Endodermal cell (in vitro differentiated cells): Measurements from ENCODE around the gene PCMTD2. TPM values are rescaled to one million over a fixed set of nuclear protein-coding genes. Genes with fewer than 3 reads are reported as not detected.

Experiments
- DNase-seq: peaks from one replicate; pipeline ENCODE4 v3.0.0-alpha.2; 2017
- H3K27ac ChIP-seq: 2 replicates; pipeline ENCODE4 v1.5.1; 2013; ENCODE audit warnings: mild to moderate bottlenecking, low read depth, low read length, moderate library complexity
- H3K27me3 ChIP-seq: 2 replicates; pipeline ENCODE4 v1.6.1; 2013; ENCODE audit warnings: mild to moderate bottlenecking, low read length, moderate library complexity; ENCODE audit not compliant: insufficient read depth, control insufficient read depth, poor library complexity, severe bottlenecking
- H3K36me3 ChIP-seq: 2 replicates; pipeline ENCODE4 v1.7.0; 2013; ENCODE audit warnings: mild to moderate bottlenecking, low read length, moderate library complexity; ENCODE audit not compliant: control insufficient read depth, insufficient read depth
- H3K4me1 ChIP-seq: one replicate; pipeline ENCODE4 v1.7.0; 2013; ENCODE audit warnings: low read length; ENCODE audit not compliant: control insufficient read depth, insufficient read depth
- H3K4me3 ChIP-seq: 2 replicates; pipeline ENCODE4 v1.5.1; 2013; ENCODE audit warnings: mild to moderate bottlenecking, low read length, moderate library complexity
- H3K9ac ChIP-seq: 2 replicates; pipeline ENCODE4 v1.6.1; 2013; ENCODE audit warnings: mild to moderate bottlenecking, low read length, moderate library complexity; ENCODE audit not compliant: poor library complexity, severe bottlenecking; ENCODE audit errors: extremely low read depth
- H3K9me3 ChIP-seq: 2 replicates; pipeline ENCODE4 v1.6.1; 2013; ENCODE audit warnings: mild to moderate bottlenecking, low read length, moderate library complexity; ENCODE audit not compliant: control insufficient read depth
- H3K27ac Mint-ChIP-seq: 2 replicates; pipeline ENCODE4 v1.8.0; 2020; ENCODE audit warnings: mixed read lengths
- H3K27me3 Mint-ChIP-seq: 2 replicates; pipeline ENCODE4 v1.8.0; 2021; ENCODE audit warnings: mild to moderate bottlenecking, mixed read lengths; ENCODE audit not compliant: insufficient read depth
- H3K36me3 Mint-ChIP-seq: 2 replicates; pipeline ENCODE4 v1.8.0; 2020; ENCODE audit warnings: low read depth, mixed read lengths
- H3K4me1 Mint-ChIP-seq: 2 replicates; pipeline ENCODE4 v1.8.0; 2020; ENCODE audit warnings: mixed read lengths
- H3K4me3 Mint-ChIP-seq: 2 replicates; pipeline ENCODE4 v1.8.0; 2020; ENCODE audit warnings: mild to moderate bottlenecking, moderate library complexity, mixed read lengths
- H3K9me3 Mint-ChIP-seq: 2 replicates; pipeline ENCODE4 v1.8.0; 2020; ENCODE audit warnings: mild to moderate bottlenecking, mixed read lengths
- CTCF ChIP-seq: fragments of 200-600 bp; sonication (generic); conservative IDR thresholded peaks from 2 replicates; pipeline ENCODE4 v1.5.0; 2021; ENCODE audit warnings: antibody characterized with exemption, mild to moderate bottlenecking
- WGBS, 2 experiments: methylation state at CpG; one replicate each; pipeline versions ENCODE4 v1.1.5 to v1.1.7; 2013; ENCODE audit warnings: missing lambda C conversion rate in 2 of 2, mixed read lengths in 1 of 2; ENCODE audit not compliant: insufficient coverage in 1 of 2, insufficient read length in 1 of 2; 5-methylcytosine and 5-hydroxymethylcytosine counted together
- total RNA-seq, 2 donors: library from RNA; stranded (reverse); fragmentation: NEBNext Ultra II Directional in 1 of 2; extraction: Animal tissue kit (Norgen Biotek cat#: 25700) in 1 of 2; gene quantifications; 2 replicates in 1 of 2; 3 replicates in 1 of 2; pipeline ENCODE4 v1.2.1, GENCODE V29; 2021

Gene PCMTD2
- total RNA-seq, 2 donors from 2014 or later = 145 to 158 TPM

DNA sequence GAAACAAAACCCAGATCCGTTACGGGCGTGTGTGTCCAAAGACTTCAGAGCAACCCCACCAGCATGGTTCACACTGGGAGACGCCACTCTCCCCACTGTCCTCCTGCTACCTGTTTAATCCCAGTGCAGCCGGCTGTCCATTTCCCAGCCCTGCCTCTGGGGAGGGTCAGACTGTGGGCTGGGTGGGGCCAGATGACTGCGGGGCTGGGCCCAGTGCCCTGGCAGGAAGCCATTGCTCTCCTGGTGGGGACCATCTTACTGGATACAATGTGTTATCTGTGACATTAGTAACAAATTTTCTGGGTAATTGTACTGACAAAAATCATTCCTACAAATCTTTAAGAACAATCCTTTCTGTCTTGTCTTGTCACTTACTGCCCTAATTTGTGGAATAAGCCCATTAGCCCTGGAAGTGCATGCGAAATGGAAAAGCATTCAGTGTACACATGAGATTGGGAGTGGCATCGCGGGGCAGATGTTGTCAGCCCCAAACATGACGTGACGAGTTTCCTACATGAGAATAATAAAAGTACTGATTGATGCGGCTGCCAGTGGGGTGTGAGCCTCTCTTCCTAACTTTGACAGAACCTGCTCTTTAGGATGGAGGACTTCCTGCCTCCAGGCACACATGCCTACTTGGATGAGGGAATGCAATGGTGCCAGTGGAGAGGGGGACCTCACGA is 37.9 kb upstream of the PCMTD2 start:
- Histone ChIP-seq H3K27ac (no peak overlapping the region), H3K27me3 (peaks cover 39% of the 10 kb centered on the region), H3K9ac (no peak overlapping the region), H3K4me1 (peaks cover 20% of the 10 kb centered on the region), H3K9me3 (no peaks in the 10 kb centered on the region), H3K4me3 (no peak overlapping the region), H3K36me3 (no peaks in the 10 kb centered on the region)
- no peak overlapping the region for H3K27ac Mint-ChIP-seq
- no peaks in the 10 kb centered on the region for H3K36me3 Mint-ChIP-seq
- H3K27me3 Mint-ChIP-seq = peaks cover 31% of the 10 kb centered on the region
- no peaks in the 10 kb centered on the region for H3K9me3 Mint-ChIP-seq
- WGBS, 2 experiments = 93 to 94% methylated on average over 7 to 13 of the region's 13 CpGs
- peaks cover 22% of the 10 kb centered on the region for H3K4me1 Mint-ChIP-seq
- TF ChIP-seq CTCF = no peak
- DNase-seq = no peak
- H3K4me3 Mint-ChIP-seq = no peak overlapping the region

- Histone ChIP-seq H3K36me3 (no peaks in the 10 kb centered on the region), H3K9me3 (no peaks in the 10 kb centered on the region), H3K9ac (no peak overlapping the region), H3K4me3 (no peak overlapping the region), H3K27ac (no peak overlapping the region), H3K4me1 (peaks cover 27% of the 10 kb centered on the region), H3K27me3 (peaks cover 24% of the 10 kb centered on the region)
- Mint-ChIP-seq H3K27me3 (peaks cover 20% of the 10 kb centered on the region), H3K9me3 (no peaks in the 10 kb centered on the region), H3K27ac (no peak overlapping the region), H3K36me3 (no peaks in the 10 kb centered on the region), H3K4me3 (no peak overlapping the region), H3K4me1 (peaks cover 34% of the 10 kb centered on the region)
- 94 to 97% methylated on average over 7 to 12 of the region's 12 CpGs for WGBS, 2 experiments
- DNase-seq = no peak
- no peak for TF ChIP-seq CTCF
Observed at GRCh38 chr20:64219202-64219601, 36.3 kb upstream of the PCMTD2 start.

DNA sequence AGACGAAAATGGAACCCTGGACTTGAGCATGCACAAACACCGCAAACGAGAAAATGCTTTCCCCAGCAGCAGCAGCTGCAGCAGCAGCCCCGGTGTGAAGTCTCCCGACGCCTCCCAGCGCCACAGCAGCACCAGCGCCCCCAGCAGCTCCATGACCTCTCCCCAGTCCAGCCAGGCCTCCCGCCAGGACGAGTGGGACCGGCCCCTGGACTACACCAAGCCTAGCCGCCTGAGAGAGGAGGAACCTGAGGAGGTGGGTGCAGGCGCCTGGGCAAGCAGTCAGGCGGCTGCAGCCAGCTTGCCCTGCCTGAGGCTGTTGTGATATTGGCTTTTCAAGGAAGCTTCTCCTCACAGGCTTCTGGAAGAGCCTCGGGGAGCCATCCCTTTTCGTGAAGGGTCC is 35.8 kb upstream of the PCMTD2 start:
- H3K4me1 Mint-ChIP-seq = peaks cover 29% of the 10 kb centered on the region
- H3K4me1 ChIP-seq = peaks cover 23% of the 10 kb centered on the region
- DNase-seq = no peak
- no peaks in the 10 kb centered on the region for H3K36me3 ChIP-seq
- no peak overlapping the region for H3K27ac Mint-ChIP-seq
- 88 to 94% methylated on average over 10 to 16 of the region's 16 CpGs for WGBS, 2 experiments
- peaks cover 20% of the 10 kb centered on the region for H3K27me3 ChIP-seq
- no peak overlapping the region for H3K9ac ChIP-seq
- H3K36me3 Mint-ChIP-seq = no peaks in the 10 kb centered on the region
- no peak overlapping the region for H3K4me3 Mint-ChIP-seq
- H3K27me3 Mint-ChIP-seq = peaks cover 17% of the 10 kb centered on the region
- H3K9me3 Mint-ChIP-seq = no peaks in the 10 kb centered on the region
- no peaks in the 10 kb centered on the region for H3K9me3 ChIP-seq
- no peak for TF ChIP-seq CTCF
- H3K27ac ChIP-seq = no peak overlapping the region
- no peak overlapping the region for H3K4me3 ChIP-seq
